Right lobe of liver (tissue), 4 donors: ENCODE results near the gene SCAF11.

Experiments
- POLR2A ChIP-seq: fragments of 450-650 bp; IDR thresholded peaks from one replicate; pipeline ENCODE4 v1.6.1; 2017; ENCODE audit warnings: antibody characterized with exemption, mild to moderate bottlenecking
- TF ChIP-seq, protein P1 (sequence below), 4 donors: fragments of 200-600 bp in 3 of 4; fragments of 450-650 bp in 1 of 4; IDR thresholded peaks; one replicate each; pipeline versions ENCODE4 v1.5.1 to v1.8.0; 2016 to 2022; ENCODE audit warnings: antibody characterized with exemption in 4 of 4, mild to moderate bottlenecking in 2 of 4
- donor health status: DM: no; HTN: no; CAD: no.
- donor health status: DM: no; HTN: no; CAD: no.
- donor health status: DM: no; HTN: yes; CAD: no.

DNA sequence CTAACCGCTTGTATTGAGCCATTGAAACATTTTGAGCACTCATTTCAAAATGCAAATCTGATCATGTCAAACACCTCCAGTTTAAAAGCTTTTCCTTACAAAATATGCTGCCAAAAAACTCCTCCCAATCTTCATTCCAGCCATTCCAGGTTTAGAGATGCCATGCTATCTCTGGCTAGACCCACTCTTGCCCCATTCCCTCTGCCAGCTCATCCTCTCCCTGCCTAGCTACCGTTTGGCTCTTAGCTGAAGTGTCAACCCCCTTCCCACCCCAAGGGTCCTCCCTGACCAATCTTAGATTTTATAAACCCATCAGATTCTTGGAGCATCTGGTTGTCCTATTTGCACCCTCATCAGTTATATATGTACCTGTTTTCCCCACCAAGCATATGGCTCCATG lies 75.0 kb downstream of the SCAF11 start:
- TF ChIP-seq, protein P1, sequence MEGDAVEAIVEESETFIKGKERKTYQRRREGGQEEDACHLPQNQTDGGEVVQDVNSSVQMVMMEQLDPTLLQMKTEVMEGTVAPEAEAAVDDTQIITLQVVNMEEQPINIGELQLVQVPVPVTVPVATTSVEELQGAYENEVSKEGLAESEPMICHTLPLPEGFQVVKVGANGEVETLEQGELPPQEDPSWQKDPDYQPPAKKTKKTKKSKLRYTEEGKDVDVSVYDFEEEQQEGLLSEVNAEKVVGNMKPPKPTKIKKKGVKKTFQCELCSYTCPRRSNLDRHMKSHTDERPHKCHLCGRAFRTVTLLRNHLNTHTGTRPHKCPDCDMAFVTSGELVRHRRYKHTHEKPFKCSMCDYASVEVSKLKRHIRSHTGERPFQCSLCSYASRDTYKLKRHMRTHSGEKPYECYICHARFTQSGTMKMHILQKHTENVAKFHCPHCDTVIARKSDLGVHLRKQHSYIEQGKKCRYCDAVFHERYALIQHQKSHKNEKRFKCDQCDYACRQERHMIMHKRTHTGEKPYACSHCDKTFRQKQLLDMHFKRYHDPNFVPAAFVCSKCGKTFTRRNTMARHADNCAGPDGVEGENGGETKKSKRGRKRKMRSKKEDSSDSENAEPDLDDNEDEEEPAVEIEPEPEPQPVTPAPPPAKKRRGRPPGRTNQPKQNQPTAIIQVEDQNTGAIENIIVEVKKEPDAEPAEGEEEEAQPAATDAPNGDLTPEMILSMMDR (IDR thresholded peaks at IDR 0.05), result no peak
- TF ChIP-seq POLR2A, result no peak
